ENCODE data around the gene DMC1. TPM values are rescaled to one million over a fixed set of nuclear protein-coding genes. Genes with fewer than 3 reads are reported as not detected.

The DMC1 gene
- total RNA-seq, 6 experiments from 2014 or later: 2.4 to 6.3 (median 3.3) TPM

- DNase-seq: no peak
- TF ChIP-seq CTCF (IDR thresholded peaks at IDR 0.05): no peak
- H3K36me3 Mint-ChIP-seq (ENCODE audit: low read depth): no peaks in the 10 kb centered on the region
- no peaks in the 10 kb centered on the region; the same call in 1 of the 2 replicates for H3K27me3 Mint-ChIP-seq (ENCODE audit: insufficient read depth)
- H3K4me3 Mint-ChIP-seq: peak overlapping the region; percentile 11; the same call in 1 of the 2 replicates
- peaks cover 8% of the 10 kb centered on the region for H3K4me1 Mint-ChIP-seq (ENCODE audit: low read depth)
- no peaks in the 10 kb centered on the region for H3K9me3 Mint-ChIP-seq
- peak overlapping the region; percentile 40 for H3K27ac Mint-ChIP-seq
Observed at GRCh38 chr22:38531251-38531938, 38.6 kb downstream of the DMC1 start.

GRCh38 chr22:38524429-38524828 lies 45.6 kb downstream of the DMC1 start:
- Mint-ChIP-seq H3K4me3 (no peak overlapping the region), H3K27ac (no peak overlapping the region), H3K36me3 (ENCODE audit: low read depth) (no peaks in the 10 kb centered on the region), H3K27me3 (ENCODE audit: insufficient read depth) (no peaks in the 10 kb centered on the region; the same call in 1 of the 2 replicates), H3K9me3 (no peaks in the 10 kb centered on the region), H3K4me1 (ENCODE audit: low read depth) (no peaks in the 10 kb centered on the region)
- no peak for DNase-seq
- TF ChIP-seq CTCF (IDR thresholded peaks at IDR 0.05): no peak

- Mint-ChIP-seq H3K36me3 (ENCODE audit: low read depth) (no peaks in the 10 kb centered on the region), H3K4me3 (no peak overlapping the region), H3K9me3 (no peaks in the 10 kb centered on the region), H3K27me3 (ENCODE audit: insufficient read depth) (no peaks in the 10 kb centered on the region; the same call in 1 of the 2 replicates), H3K4me1 (ENCODE audit: low read depth) (no peaks in the 10 kb centered on the region), H3K27ac (no peak overlapping the region)
- no peak for DNase-seq
- TF ChIP-seq CTCF (IDR thresholded peaks at IDR 0.05): no peak
Observed at GRCh38 chr22:38523479-38523878, 46.5 kb downstream of the DMC1 start.

GRCh38 chr22:38523029-38523428 lies 47.0 kb downstream of the DMC1 start:
- H3K36me3 Mint-ChIP-seq (ENCODE audit: low read depth): no peaks in the 10 kb centered on the region
- no peak for DNase-seq
- no peak overlapping the region for H3K4me3 Mint-ChIP-seq
- H3K4me1 Mint-ChIP-seq (ENCODE audit: low read depth): no peaks in the 10 kb centered on the region
- no peaks in the 10 kb centered on the region; the same call in 1 of the 2 replicates for H3K27me3 Mint-ChIP-seq (ENCODE audit: insufficient read depth)
- H3K9me3 Mint-ChIP-seq: no peaks in the 10 kb centered on the region
- no peak overlapping the region for H3K27ac Mint-ChIP-seq
- TF ChIP-seq CTCF (IDR thresholded peaks at IDR 0.05): no peak

- no peak for DNase-seq
- Mint-ChIP-seq H3K4me3 (no peak overlapping the region), H3K27me3 (ENCODE audit: insufficient read depth) (peaks cover 2% of the 10 kb centered on the region; the same call in 1 of the 2 replicates), H3K36me3 (ENCODE audit: low read depth) (no peaks in the 10 kb centered on the region), H3K9me3 (no peaks in the 10 kb centered on the region), H3K4me1 (ENCODE audit: low read depth) (no peaks in the 10 kb centered on the region), H3K27ac (no peak overlapping the region)
- TF ChIP-seq CTCF (IDR thresholded peaks at IDR 0.05): no peak
Observed at GRCh38 chr22:38519453-38520250, 50.3 kb downstream of the DMC1 start.
